HepG2 (cell line): Measurements from ENCODE around the gene SOS2. TPM values are rescaled to one million over a fixed set of nuclear protein-coding genes. Genes with fewer than 3 reads are reported as not detected.

Experiments used
- ATAC-seq: fragments of 200-7000 bp; cut with Tn5 transposase; 3 replicates; pipeline ENCODE4 v1.9.1; 2020; ENCODE audit warnings: mild to moderate bottlenecking, moderate library complexity
- BruUV-seq: library from RNA; stranded (reverse); fragments of 400-500 nt; replicated peaks from 2 replicates; lab custom pipeline; 2021; lab: Mats Ljungman, UMichigan
- CTCF ChIA-PET: fragments of 300-600 bp; formaldehyde crosslinking; extraction: SDS; loops from one replicate; lab custom pipeline; 2021; ENCODE audit warnings: low total read pairs, inconsistent platforms, low intra/inter-chr PET ratio; lab: Yijun Ruan, JAX
- POLR2A ChIA-PET: fragments of 350-600 bp; sonication (Branson Sonifier 250); formaldehyde crosslinking; loops from one replicate; lab custom pipeline; 2020; ENCODE audit warnings: antibody characterized with exemption, inconsistent platforms; lab: Yijun Ruan, JAX
- DNase-seq: peaks from one replicate; pipeline ENCODE4 v3.0.0-alpha.2; 2015; ENCODE audit warnings: low spot score
- FAIRE-seq: peaks from 3 replicates; lab custom pipeline; 2011; peaks lifted over from hg19 to GRCh38; lab: Jason Lieb, UNC
- H2AFZ ChIP-seq: one replicate; pipeline ENCODE4 v1.6.1; 2011; ENCODE audit warnings: low read length, inconsistent platforms
- H3K27ac ChIP-seq: fragments of 300-600 bp; 3 replicates; pipeline ENCODE4 v1.8.0; 2011; ENCODE audit warnings: mixed run types, mild to moderate bottlenecking, mixed read lengths, low read length, inconsistent platforms; ENCODE audit not compliant: insufficient read depth; ENCODE audit errors: extremely low read length
- H3K27me3 ChIP-seq, 2 experiments: fragments of 200-600 bp in 1 of 2; 2 replicates in 1 of 2; 3 replicates in 1 of 2; pipeline versions ENCODE4 v1.6.0 to v1.8.0; 2011; ENCODE audit warnings: low read length in 2 of 2, mild to moderate bottlenecking in 2 of 2, moderate library complexity in 2 of 2, inconsistent platforms in 1 of 2; ENCODE audit not compliant: insufficient read depth in 2 of 2, control insufficient read depth in 1 of 2
- H3K36me3 ChIP-seq, 2 experiments: fragments of 200-600 bp in 1 of 2; replicated peaks in 1 of 2; 2 replicates in 1 of 2; 3 replicates in 1 of 2; pipeline versions ENCODE4 v1.5.1 to v1.8.0; 2011; ENCODE audit warnings: low read length in 2 of 2, inconsistent platforms in 1 of 2; ENCODE audit not compliant: insufficient read depth in 2 of 2, control insufficient read depth in 1 of 2
- H3K4me1 ChIP-seq: 2 replicates; pipeline ENCODE4 v1.5.1; 2012; ENCODE audit warnings: low read length, inconsistent platforms; ENCODE audit not compliant: insufficient read depth
- H3K4me2 ChIP-seq: 2 replicates; pipeline ENCODE4 v1.6.0; 2011; ENCODE audit warnings: low read depth, low read length, inconsistent platforms
- H3K4me3 ChIP-seq, 3 experiments: fragments of 200-600 bp in 1 of 3; sonication (generic), shearing (Covaris generic) in 1 of 3; replicated peaks in 1 of 3; 2 replicates each; pipeline ENCODE4 v1.5.1; 2011 to 2016; ENCODE audit warnings: low read length in 3 of 3, inconsistent platforms in 2 of 3, low read depth in 2 of 3, mild to moderate bottlenecking in 2 of 3, control low read depth in 1 of 3, mixed read lengths in 1 of 3; ENCODE audit not compliant: insufficient read depth in 1 of 3
- H3K79me2 ChIP-seq: one replicate; pipeline ENCODE4 v1.6.1; 2011; ENCODE audit warnings: low read length, inconsistent platforms; ENCODE audit not compliant: insufficient read depth
- H3K9ac ChIP-seq: 2 replicates; pipeline ENCODE4 v1.6.0; 2011; ENCODE audit warnings: mild to moderate bottlenecking, low read depth, low read length, inconsistent platforms; ENCODE audit not compliant: insufficient read depth
- H3K9me3 ChIP-seq: 2 replicates; pipeline ENCODE4 v1.5.1; 2012; ENCODE audit warnings: mild to moderate bottlenecking, low read length
- H4K20me1 ChIP-seq: 2 replicates; pipeline ENCODE4 v1.6.0; 2011; ENCODE audit warnings: inconsistent platforms, mild to moderate bottlenecking, low read length, moderate library complexity; ENCODE audit not compliant: insufficient read depth
- ZNF432 ChIP-seq: sonication (generic); formaldehyde crosslinking; IDR thresholded peaks from 2 replicates; pipeline ENCODE4 v1.5.0; 2020; ENCODE audit warnings: missing genetic modification reagents, mild to moderate bottlenecking, borderline replicate concordance
- ZNF747 ChIP-seq: sonication (generic); formaldehyde crosslinking; IDR thresholded peaks from 2 replicates; pipeline ENCODE4 v1.8.1; 2023; ENCODE audit warnings: missing genetic modification reagents, mild to moderate bottlenecking, borderline replicate concordance
- WGBS: methylation state at CpG from one replicate; pipeline ENCODE4 v1.1.6; 2017; ENCODE audit warnings: low lambda C conversion rate; 5-methylcytosine and 5-hydroxymethylcytosine counted together
- in situ Hi-C: cut with HindIII; loops from 2 replicates; pipeline ENCODE4 v1.10.0; 2017; ENCODE audit warnings: low pct_unique_long_range_greater_than_20kb; ENCODE audit not compliant: extremely low pct_ligation_motif_present
- intact Hi-C: fragments of 100-400 bp; cut with micrococcal nuclease; formaldehyde crosslinking; loops from one replicate; pipeline ENCODE4 v1.10.0; 2022; ENCODE audit not compliant: unreplicated experiment
- polyA plus RNA-seq, 8 experiments: library from polyadenylated mRNA; depleted of rRNA in 3 of 8; stranded (reverse) in 7 of 8; unstranded in 1 of 8; fragments of >200 nt; fragmentation: Illumina TruSeq in 4 of 8; extraction: Trizol in 4 of 8; gene quantifications; 2 replicates each; pipeline versions ENCODE4 v1.2.1 to v1.2.3, GENCODE V29; 2011 to 2016; ENCODE audit warnings: low read depth in 4 of 8, missing spikeins in 1 of 8, mixed read lengths in 1 of 8; ENCODE audit not compliant: insufficient read depth in 1 of 8
- total RNA-seq, 5 experiments: library from RNA; depleted of rRNA; stranded (reverse); fragments of >200 nt; fragmentation: Illumina TruSeq; extraction: Trizol; gene quantifications; 2 replicates each; pipeline ENCODE4 v1.2.3, GENCODE V29; 2016; ENCODE audit warnings: low read depth in 1 of 5
- TF ChIP-seq, protein P1 (sequence below): sonication (generic); formaldehyde crosslinking; IDR thresholded peaks from 2 replicates; pipeline ENCODE4 v1.4.0; 2020; ENCODE audit warnings: mild to moderate bottlenecking, missing genetic modification reagents, borderline replicate concordance
- TF ChIP-seq, protein P2 (sequence below): sonication (generic); formaldehyde crosslinking; IDR thresholded peaks from 2 replicates; pipeline ENCODE4 v1.5.1; 2020; ENCODE audit warnings: mild to moderate bottlenecking, missing genetic modification reagents, borderline replicate concordance

SOS2 gene
- total and polyA plus RNA-seq, 2 of the 13 experiments (the other 11 are each of a cell fraction or from before 2014, with no cell fraction given), result 9.3 to 12.1 TPM

DNA sequence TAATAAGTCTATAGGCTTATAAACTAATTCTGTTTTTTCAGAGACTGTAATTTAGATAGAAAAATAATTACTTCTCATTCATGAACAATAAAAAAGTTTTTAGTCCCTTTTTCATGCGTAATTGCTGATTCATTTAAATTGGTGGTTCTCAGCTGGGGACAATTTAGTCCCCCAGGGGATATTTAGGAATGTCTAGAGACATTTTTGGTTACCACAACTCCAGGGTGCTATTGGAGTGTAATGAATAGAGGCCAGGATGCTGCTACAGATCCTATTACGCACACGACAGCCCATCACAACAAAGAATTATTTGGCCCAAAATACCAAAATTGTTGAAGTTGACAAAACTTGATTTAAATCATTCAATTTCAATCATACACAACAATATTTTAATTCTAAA, 92.2 kb downstream of the SOS2 start:
- intact Hi-C loops (no loop called here), in situ Hi-C loops (no loop called here)
- no peaks in the 10 kb centered on the region for H3K27me3 ChIP-seq
- H4K20me1 ChIP-seq, result no peaks in the 10 kb centered on the region
- no peak overlapping the region for H3K4me2 ChIP-seq
- no peak for DNase-seq
- TF ChIP-seq ZNF432 (no peak), ZNF747 (CRISPR knock-in tag) (no peak)
- TF ChIP-seq, protein P1, sequence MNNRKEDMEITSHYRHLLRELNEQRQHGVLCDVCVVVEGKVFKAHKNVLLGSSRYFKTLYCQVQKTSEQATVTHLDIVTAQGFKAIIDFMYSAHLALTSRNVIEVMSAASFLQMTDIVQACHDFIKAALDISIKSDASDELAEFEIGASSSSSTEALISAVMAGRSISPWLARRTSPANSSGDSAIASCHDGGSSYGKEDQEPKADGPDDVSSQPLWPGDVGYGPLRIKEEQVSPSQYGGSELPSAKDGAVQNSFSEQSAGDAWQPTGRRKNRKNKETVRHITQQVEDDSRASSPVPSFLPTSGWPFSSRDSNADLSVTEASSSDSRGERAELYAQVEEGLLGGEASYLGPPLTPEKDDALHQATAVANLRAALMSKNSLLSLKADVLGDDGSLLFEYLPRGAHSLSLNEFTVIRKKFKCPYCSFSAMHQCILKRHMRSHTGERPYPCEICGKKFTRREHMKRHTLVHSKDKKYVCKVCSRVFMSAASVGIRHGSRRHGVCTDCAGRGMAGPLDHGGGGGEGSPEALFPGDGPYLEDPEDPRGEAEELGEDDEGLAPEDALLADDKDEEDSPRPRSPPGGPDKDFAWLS (CRISPR knock-in tag), result no peak
- TF ChIP-seq, protein P2, sequence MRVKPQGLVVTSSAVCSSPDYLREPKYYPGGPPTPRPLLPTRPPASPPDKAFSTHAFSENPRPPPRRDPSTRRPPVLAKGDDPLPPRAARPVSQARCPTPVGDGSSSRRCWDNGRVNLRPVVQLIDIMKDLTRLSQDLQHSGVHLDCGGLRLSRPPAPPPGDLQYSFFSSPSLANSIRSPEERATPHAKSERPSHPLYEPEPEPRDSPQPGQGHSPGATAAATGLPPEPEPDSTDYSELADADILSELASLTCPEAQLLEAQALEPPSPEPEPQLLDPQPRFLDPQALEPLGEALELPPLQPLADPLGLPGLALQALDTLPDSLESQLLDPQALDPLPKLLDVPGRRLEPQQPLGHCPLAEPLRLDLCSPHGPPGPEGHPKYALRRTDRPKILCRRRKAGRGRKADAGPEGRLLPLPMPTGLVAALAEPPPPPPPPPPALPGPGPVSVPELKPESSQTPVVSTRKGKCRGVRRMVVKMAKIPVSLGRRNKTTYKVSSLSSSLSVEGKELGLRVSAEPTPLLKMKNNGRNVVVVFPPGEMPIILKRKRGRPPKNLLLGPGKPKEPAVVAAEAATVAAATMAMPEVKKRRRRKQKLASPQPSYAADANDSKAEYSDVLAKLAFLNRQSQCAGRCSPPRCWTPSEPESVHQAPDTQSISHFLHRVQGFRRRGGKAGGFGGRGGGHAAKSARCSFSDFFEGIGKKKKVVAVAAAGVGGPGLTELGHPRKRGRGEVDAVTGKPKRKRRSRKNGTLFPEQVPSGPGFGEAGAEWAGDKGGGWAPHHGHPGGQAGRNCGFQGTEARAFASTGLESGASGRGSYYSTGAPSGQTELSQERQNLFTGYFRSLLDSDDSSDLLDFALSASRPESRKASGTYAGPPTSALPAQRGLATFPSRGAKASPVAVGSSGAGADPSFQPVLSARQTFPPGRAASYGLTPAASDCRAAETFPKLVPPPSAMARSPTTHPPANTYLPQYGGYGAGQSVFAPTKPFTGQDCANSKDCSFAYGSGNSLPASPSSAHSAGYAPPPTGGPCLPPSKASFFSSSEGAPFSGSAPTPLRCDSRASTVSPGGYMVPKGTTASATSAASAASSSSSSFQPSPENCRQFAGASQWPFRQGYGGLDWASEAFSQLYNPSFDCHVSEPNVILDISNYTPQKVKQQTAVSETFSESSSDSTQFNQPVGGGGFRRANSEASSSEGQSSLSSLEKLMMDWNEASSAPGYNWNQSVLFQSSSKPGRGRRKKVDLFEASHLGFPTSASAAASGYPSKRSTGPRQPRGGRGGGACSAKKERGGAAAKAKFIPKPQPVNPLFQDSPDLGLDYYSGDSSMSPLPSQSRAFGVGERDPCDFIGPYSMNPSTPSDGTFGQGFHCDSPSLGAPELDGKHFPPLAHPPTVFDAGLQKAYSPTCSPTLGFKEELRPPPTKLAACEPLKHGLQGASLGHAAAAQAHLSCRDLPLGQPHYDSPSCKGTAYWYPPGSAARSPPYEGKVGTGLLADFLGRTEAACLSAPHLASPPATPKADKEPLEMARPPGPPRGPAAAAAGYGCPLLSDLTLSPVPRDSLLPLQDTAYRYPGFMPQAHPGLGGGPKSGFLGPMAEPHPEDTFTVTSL (CRISPR knock-in tag), result no peak
- no peak for FAIRE-seq
- no peak for ATAC-seq
- no peaks in the 10 kb centered on the region for H3K36me3 ChIP-seq
- H3K79me2 ChIP-seq, result no peaks in the 10 kb centered on the region
- H3K9ac ChIP-seq, result no peak overlapping the region
- 98% methylated on average over 3 of the region's 3 CpGs for WGBS
- no peaks in the 10 kb centered on the region for H3K4me1 ChIP-seq
- no peak overlapping the region for H3K27ac ChIP-seq
- H2AFZ ChIP-seq, result no peak overlapping the region
- no peak overlapping the region for H3K4me3 ChIP-seq
- no peaks in the 10 kb centered on the region for H3K9me3 ChIP-seq
- ChIA-PET POLR2A (no interaction called here), CTCF (no interaction called here)
- no TSS peak for BruUV-seq
